Erythroblast (primary cell): ENCODE results near the gene PPDPF.
"Not testable (repeated sequence)": the region's sequence is repeated elsewhere in the genome, so short reads cannot be mapped to it uniquely, and the experiment has no call there.

Experiments used
- DNase-seq, 2 experiments: peaks; one replicate each; lab custom pipeline; 2025; lab: John Stamatoyannopoulos, UW
- GATA1 ChIP-seq: IDR thresholded peaks from 2 replicates; pipeline ENCODE4 v1.6.1; 2011; ENCODE audit warnings: low read depth, mild to moderate bottlenecking, control low read depth, low read length, moderate library complexity
- POLR2A ChIP-seq: IDR thresholded peaks from 2 replicates; pipeline ENCODE4 v1.6.1; 2011; ENCODE audit warnings: mild to moderate bottlenecking, low read length

PPDPF gene

DNA sequence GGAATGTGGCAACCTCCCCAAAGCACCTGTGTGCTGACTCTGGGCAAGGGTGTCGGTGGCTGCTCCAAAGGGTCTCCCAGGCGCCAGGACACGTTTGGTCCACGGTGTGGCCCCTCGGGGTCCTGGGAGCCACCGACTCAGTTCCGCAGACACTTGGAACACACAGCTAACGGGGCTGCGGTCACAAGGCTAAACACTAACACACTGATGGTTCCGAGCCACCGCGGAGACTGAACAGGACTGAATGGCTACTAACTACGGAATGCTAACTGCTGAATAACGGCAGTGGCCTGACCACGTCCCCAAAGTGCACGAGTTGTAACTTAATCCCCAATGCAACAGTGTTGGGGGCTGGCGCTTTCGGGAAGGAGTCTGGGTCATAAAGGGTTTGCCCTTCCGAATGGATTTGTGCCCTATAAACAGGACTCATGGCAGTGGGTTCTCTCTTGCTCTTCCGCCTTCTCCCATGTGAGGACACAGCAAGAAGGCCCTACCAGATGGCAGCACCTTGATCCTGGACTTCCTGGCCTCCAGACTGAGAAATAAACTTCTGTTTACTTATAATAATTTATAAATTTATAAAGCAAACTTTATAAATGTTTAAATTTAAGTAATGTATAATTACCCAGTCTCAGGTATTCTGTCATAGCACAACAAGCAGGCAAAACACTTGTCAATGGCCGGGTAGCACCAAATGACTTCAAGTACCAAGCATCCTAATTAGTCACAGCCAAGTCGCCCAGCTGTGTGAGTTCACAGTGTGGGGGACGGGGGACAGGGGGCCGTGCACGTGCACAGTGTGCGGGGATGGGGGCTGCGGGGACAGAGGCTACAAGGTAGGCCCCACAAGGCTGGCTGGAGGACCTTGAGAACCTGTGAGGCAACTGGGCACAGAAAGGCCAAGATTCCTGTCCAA, 19.4 kb upstream of the PPDPF start:
- TF ChIP-seq POLR2A (no peak), GATA1 (no peak)

DNA sequence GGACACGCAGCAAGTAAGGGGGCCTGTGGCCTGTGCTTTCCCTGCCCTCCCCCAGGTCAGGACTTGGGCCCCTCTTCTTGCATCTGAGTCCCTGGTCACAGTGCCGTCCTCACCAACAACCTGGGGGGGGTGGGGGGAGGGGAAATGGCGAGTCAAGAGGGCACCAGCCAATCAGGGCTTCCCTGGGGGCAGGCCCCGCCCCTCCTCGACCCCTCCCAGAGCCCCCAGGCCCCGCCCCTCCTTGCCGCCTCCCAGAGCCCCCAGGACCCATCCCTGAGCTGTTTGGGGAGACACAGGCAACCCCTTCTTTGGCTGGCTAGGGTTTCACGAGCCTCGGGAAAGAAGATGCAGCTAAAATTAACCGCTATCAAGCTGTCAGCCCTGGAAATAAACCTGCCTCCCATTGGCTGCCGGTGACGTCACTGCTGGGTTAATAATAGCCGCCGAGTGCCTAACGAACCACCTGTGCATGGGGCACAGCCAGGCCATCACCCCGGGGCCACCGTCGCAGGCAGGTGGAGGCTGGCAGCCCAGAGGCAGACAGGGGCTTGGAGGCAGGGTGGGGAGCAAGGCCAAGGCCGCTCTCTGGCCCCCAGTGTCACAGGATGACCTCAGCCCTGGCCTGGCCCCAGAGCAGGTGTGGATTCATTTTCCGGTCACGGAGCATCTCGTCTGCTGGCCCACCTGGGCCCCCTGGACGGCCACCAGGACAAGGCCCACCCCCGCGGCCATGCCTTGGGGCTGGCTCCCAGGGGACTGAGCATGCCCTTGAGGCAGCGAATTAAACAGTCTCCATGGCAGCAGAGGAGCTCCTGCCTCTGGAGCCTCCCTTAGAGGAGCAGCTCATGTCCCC, 18.5 kb upstream of the PPDPF start:
- DNase-seq: no peak
- TF ChIP-seq POLR2A (no peak), GATA1 (no peak)

More for the DNA sequence above, 19.4 kb upstream of the PPDPF start:
- DNase-seq: no peak

DNA sequence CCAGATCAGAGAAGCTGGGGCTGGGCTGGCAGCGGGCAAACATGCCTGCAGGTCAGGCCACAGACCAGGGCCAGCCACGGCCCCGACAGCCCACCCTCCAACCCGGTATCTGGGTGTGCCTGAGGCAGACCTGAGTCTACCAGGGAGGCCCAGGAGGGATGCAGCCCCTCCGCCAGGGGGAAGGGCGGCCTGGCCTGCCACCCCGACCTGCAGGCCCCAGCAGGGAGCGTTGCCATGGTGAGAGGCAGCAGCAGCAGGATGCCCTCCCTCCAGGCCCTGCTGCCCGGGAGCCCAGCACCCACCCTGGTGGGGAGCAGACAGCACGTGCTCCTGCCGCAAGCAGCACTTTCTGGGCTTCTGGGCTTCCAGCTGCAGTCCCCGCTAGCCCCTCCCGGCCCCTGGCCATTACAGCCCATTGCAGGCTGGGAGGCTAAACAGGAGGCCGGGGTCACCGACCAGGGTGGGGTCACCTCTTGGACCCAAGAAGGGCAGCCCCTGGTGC, 17.8 kb upstream of the PPDPF start:
- no peak for DNase-seq
- TF ChIP-seq POLR2A: no peak
- no peak for TF ChIP-seq GATA1

DNA sequence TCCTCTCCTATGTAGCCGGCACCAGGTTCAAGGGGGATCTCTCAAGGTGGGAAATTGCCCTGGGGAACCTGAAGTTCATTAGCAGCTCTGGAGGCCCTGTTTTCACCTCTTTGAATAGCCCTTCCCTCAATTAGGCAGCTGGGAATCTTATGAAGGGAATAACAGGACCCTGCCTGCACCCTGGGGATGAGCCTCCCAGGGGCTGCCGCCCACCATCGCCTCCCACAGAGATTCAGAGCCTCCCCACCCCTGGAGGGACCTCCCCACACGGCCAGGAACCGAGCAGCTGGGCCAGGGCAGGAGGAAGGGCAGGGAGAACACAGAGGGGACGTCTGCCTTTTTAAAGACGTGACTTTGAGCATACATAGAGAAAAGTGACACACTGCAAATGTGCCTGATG, 17.0 kb upstream of the PPDPF start:
- TF ChIP-seq POLR2A (no peak), GATA1 (no peak)
- no peak for DNase-seq

DNA sequence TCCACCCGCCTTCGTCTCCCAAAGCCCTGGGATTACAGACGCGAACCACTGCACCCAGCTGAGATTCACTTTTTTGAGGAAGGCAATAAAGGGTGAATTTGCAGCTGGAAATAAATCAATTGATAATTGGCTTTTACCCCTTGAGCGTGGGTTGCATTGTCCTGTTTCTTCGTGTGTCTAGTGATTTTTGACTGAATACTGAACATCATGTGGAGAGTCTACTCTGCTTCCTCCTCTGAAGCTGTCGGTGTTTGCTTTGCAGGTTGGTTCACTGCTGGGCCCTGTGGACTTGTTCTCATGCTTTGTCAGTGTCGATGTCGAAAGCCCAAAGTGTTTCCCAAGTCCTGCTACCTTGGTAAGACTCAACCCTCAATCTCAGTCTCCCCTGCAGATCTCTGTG, 15.9 kb upstream of the PPDPF start:
- TF ChIP-seq GATA1 (no peak), POLR2A (no peak)
- DNase-seq: no peak

DNA sequence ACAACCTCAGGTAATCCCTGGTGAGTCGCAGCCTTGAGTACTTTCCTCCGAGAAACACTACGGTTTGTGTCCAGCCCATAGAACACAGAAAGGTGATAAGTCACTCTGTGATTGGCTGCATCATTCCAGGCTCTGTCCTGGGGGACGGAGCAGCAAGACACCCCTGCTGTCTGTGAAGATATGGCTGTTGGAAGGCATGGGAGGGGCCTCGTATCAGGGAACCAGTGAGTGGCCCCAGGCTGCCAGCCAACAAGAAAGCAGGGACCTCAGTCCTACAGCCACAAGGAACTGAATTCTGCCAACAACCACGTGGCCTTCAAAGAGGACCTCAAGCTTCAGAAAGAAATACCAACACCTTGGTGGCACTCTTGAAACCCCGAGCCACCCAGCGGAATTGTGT, 15.3 kb upstream of the PPDPF start:
- DNase-seq: no peak
- TF ChIP-seq GATA1: no peak
- TF ChIP-seq POLR2A: no peak

DNA sequence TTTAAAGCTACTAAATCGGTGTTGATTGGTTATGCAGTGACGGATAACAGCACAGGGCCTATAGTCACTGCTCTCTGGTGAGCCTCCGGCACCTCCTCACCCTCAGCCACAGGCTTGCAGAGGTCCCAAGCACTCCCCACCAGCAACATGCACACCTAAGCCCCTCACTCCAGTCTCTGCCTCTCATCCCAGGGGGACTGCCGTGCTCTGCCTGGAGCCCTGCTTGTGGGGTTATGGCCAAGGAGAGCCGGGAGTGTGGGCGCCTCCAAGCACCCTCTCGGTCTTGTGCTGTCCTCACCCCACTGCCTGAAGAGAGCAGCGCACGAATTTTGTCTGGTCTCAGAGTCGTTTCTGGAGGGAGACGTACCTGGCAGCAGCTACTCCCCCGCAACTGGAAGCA, 14.8 kb upstream of the PPDPF start:
- no peak for DNase-seq
- TF ChIP-seq GATA1: no peak

DNA sequence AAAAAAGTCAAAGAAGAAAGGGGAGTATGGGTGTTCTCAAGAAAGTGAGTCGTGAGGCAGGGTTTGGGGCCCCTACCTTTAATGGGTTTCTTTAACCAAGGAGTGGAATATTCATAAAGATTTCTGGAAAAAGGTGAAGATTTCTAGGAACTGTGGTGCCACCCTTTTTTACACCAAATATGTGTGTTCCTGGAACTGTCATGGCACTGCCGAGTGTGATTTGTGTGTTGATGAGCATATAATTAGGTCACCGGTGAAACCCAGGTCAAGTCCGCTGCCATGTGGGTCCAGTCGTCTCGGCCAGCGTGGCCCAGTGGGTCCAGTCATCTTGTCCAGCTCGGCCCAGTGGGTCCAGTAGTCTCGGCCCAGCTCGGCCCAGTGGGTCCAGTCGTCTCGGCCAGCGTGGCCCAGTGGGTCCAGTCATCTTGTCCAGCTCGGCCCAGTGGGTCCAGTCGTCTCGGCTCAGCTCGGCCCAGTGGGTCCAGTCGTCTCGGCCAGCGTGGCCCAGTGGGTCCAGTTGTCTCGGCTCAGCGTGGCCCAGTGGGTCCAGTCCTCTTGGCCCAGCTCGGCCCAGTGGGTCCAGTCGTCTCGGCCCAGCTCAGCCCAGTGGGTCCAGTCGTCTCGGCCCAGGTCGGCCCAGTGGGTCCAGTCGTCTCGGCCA, 13.4 kb upstream of the PPDPF start:
- TF ChIP-seq POLR2A (no peak), GATA1 (no peak)
- DNase-seq: no peak

DNA sequence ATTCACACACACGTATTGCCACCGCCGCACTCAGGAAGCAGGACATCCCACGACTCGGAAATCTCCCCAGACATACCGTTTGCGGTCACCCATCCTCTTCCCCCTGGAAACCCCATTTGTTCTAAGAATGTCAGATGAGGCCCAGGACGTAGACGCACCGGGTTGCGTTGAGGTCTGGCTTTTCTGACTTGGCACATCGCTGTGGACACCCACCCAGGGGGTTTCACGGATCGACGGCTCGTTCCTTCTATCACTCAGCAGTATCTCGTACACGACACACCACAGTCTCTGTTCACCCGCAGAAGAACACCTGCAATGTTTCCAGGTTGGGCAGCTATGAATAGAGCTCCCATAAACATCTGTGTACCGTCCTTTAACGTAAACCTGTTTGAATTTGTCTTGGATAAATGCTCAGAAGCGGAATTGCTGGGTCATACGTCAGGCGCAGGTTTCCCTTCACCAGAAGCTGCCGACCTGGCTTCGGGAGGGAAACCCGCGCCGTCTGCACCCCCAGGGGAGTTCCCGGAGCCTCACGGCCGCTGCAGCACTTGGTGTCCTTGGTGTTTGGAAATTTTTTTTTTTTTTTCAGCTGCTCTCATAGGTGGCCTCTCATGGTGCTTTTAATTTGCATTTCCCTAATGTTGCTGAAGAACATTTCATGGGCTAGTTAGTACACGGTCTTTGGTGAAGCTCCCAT, 12.3 kb upstream of the PPDPF start:
- TF ChIP-seq GATA1: no peak
- DNase-seq: no peak

DNA sequence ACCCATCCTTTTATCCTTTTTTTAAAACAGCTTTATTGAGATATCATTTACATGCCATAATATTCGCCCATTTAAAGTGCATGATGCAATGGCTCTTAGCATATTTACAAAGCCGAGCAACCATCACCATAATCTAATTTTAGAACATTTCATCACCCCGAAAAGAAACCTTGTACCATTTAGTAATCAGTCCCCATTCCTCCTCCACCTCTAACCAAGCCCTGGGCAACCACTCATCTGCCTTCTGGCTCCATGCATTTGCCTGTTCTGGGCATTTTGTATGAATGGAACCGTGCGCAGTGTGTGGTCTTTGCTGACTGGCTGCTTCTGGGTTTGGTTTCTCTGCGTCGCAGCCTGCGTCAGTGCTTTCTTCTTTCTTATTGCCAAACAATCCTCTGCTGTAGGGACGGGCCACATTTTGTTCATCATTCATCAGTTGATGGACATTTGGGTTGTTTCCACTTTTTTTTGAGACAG, 11.4 kb upstream of the PPDPF start:
- TF ChIP-seq POLR2A (no peak), GATA1 (no peak)
- DNase-seq: no peak

DNA sequence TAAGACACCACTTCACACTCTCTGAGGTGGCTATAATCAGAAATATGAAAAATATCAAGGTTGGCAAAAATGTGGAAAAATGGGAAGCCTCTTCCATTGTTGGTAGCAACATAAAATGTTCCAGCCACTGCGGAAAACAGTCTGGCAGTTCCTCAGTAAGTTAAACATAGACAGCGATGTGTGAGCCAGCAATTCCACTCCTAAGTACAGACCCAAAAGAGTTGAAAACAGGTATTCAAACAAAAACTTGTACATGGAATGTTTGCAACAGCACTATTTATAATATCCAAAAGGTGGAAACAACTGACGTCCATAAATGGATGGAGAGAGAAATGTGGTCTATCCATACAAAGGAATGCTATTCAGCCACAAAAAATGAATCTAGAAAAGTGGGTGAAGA, 7.4 kb upstream of the PPDPF start:
- no peak for TF ChIP-seq GATA1
- no peak for TF ChIP-seq POLR2A
- DNase-seq: no peak

DNA sequence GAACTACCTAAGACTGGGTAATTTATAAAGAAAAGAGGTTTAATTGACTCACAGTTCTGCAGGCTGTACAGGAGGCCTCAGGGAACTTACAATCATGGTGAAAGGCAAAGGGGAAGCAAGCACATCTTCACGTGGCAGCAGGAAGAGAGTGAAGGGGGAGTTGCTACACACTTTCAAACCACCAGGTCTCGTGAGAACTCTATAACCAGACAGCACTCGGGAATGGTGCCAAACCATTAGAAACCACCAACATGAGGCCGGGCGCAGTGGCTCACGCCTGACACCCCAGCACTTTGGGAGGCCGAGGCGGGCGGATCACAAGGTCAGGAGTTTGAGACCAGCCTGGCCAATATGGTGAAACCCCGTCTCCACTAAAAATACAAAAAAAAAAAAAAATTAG, 6.0 kb upstream of the PPDPF start:
- not testable (repeated sequence) for DNase-seq

DNA sequence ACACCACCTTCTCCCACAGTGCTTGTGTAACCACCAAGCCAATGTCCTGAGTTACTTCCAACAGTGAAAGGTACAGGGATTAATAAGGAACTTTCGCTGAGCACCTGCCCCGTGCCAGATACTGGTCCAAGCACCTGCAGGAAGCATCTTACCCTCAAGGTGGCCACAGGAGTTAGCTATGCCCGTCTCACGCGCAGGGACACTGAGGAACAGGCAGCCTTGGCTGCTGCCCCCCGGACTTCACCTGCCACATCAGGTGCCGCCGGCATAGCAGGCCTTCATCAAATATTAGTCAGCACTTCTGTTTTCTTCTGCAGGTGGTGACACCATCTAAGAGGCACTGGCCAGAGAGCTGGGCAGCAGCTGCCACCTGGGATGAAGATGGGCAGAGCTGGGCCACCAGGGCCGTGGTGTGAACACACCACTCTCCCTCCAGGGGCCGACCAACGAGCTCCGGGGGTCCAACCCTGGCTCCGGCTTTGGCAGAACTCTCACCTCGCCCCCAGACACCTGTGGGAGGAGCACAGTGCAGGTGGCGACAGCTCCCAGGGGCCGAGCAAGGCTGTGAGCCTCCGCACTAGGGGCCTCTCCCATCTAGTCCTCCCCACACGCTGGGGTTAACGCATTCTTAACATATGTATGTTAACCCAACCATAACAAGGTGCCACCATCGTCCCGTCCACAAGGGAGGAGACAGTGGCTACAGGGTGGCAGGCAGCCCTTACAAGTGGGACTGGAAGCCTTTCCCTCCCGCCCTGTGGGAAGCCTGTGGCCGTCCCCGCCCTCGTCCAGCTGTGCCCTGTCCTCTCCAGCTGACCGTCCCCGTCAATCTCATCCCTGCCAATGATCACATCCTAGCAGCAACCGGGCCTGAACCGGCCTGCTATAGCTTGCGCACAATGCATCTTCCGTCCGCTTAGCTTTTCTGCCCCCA, 2.9 kb upstream of the PPDPF start:
- no peak for DNase-seq
- TF ChIP-seq POLR2A: no peak
- no peak for TF ChIP-seq GATA1
